ENCODE results near the gene AKR1C4. TPM values are rescaled to one million over a fixed set of nuclear protein-coding genes. Genes with fewer than 3 reads are reported as not detected.
"Not testable (repeated sequence)": the region's sequence is repeated elsewhere in the genome, so short reads cannot be mapped to it uniquely, and the experiment has no call there.

The AKR1C4 gene
- not detected for total RNA-seq

- H3K27ac Mint-ChIP-seq: no peak within 1 kb of the TSS
- no peaks in the 10 kb centered on the region for H3K36me3 Mint-ChIP-seq
- no peak for ATAC-seq
- DNase-seq (ENCODE audit: low spot score in 2 of 2): no peak
- peaks cover 0 to 5% of the 10 kb centered on the region in 2 donors for H3K9me3 Mint-ChIP-seq
Measured at GRCh38 chr10:5196702-5197113, at the start of gene AKR1C4. TSS of gene AKR1C4 (plus strand) at chr10:5196837. CDS start at chr10:5196868, 31 bp downstream.

DNA sequence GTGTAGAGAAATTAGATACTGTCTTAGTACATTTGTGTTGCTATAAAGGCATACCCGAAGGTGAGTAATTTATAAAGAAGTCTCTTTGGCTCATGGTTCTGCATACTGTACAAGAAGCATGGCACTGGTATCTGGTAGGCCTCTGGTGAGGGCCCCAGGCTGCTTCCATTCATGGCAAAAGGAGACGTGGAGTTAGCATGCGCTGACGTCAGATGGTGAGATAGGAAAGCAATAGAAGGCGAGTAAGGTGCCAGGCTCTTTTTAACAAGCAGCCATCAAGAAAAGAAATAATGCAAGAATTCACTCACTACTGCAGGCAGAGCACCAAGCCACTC is 49.8 kb upstream of the AKR1C4 start:
- Mint-ChIP-seq H3K27ac (no peak overlapping the region), H3K9me3 (peaks cover 0 to 5% of the 10 kb centered on the region in 2 donors), H3K36me3 (no peaks in the 10 kb centered on the region)
- ATAC-seq (no peak), DNase-seq (ENCODE audit: low spot score in 2 of 2) (no peak)

GRCh38 chr10:5147255-5147980 is 49.2 kb upstream of the AKR1C4 start:
- ATAC-seq: no peak
- H3K9me3 Mint-ChIP-seq: peaks cover 0 to 5% of the 10 kb centered on the region in 2 donors
- no peaks in the 10 kb centered on the region for H3K36me3 Mint-ChIP-seq
- no peak for DNase-seq (ENCODE audit: low spot score in 2 of 2)
- H3K27ac Mint-ChIP-seq: no peak overlapping the region

DNA sequence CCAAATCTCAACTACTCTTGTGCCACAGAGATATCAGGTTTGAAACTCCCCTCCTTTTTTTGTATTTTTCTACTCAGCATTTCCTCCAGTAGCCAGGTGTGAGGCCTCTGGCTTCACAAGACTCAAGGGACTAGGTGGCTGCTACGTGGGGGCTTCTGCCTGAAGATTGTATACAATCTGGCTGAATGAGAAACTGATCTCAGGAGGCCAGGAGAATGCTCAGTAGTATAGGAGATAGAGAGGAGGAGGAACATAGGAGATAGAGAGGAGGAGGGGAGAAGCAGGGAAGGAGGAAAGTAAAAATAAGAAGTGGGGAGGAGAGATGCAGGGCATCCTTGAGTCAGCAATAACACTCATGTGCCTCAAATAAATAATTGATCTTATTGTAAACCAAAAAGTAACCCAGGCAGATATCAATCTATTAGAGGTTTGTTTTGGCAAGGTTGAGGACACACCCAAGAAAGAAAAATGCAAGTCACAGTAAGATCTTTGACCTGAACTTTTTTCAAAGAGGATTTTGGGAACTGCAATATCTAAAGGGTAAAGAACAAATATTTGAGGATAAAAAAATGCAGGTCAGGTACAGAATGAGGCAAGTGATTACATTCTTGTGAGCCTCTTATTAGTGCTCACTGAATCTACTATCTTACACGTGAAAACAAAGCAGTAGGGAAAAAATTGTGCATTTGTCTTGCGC is 48.5 kb upstream of the AKR1C4 start:
- H3K9me3 Mint-ChIP-seq: peaks cover 0 to 5% of the 10 kb centered on the region in 2 donors
- ATAC-seq (no peak), DNase-seq (ENCODE audit: low spot score in 2 of 2) (no peak)
- no peak overlapping the region for H3K27ac Mint-ChIP-seq
- no peaks in the 10 kb centered on the region for H3K36me3 Mint-ChIP-seq

DNA sequence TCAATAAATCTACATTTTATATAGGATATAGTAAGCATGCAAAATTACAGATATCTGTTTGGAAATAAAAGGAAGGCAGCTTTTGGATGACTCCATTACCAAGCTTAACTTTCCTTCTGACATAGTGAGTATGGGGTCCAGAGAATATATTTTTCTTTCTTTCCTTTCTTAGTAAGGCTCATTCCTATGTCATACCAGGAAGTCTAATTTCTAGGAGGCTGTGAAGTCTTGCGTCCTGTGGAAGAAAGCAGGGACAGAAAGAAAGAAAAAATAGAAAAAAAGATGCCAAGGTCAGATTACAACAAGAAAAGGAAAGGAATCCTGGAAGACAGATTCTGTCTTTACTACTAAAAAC is 48.0 kb upstream of the AKR1C4 start:
- H3K27ac Mint-ChIP-seq: no peak overlapping the region
- no peak for ATAC-seq
- peaks cover 0 to 5% of the 10 kb centered on the region in 2 donors for H3K9me3 Mint-ChIP-seq
- H3K36me3 Mint-ChIP-seq: no peaks in the 10 kb centered on the region
- DNase-seq (ENCODE audit: low spot score in 2 of 2): no peak

DNA sequence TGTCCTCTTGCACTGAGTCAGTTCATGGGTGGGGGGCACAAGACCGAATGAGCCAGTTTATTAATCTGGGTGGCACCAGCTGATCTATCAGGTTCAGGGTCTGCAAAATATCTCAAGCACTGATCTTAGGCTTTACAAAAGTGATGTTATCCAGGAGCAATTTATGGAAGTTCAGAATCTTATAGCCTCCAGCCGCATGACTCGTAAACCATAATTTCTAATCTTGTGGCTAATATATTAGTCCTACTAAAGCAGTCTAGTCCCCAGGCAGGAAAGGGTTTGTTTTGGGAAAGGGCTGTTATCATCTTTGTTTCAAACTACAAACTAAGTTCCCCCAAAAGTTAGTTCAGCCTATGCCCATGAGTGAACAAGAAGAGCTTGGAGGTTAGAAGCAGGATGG is 45.6 kb upstream of the AKR1C4 start:
- Mint-ChIP-seq H3K36me3 (no peaks in the 10 kb centered on the region), H3K27ac (no peak overlapping the region), H3K9me3 (peaks cover 0 to 5% of the 10 kb centered on the region in 2 donors)
- DNase-seq (ENCODE audit: low spot score in 2 of 2) (no peak), ATAC-seq (no peak)

DNA sequence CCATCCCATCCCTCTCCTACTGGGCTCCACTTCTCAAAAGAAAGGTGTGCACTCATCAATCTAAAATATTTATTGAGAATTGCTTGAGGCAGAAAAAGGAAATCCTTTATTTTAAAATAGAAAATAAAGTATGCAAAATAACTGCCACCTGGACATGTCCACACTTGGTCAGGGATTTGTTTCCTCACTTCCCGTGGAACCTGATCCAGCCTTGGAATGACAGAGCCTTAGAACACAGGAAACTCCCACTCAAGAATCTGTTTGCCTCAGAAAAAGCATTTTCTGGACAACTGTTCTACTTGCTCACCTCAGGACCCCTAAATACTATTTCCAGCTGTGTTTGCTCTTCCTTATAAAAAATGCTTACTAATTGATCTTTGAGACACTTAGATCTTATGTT is 40.7 kb upstream of the AKR1C4 start:
- Mint-ChIP-seq H3K9me3 (peaks cover 0 to 5% of the 10 kb centered on the region in 2 donors), H3K27ac (no peak overlapping the region), H3K36me3 (no peaks in the 10 kb centered on the region)
- no peak for ATAC-seq
- DNase-seq (ENCODE audit: low spot score in 2 of 2): no peak

GRCh38 chr10:5157501-5157900 is 39.1 kb upstream of the AKR1C4 start:
- peaks cover 0 to 12% of the 10 kb centered on the region in 2 donors for H3K36me3 Mint-ChIP-seq
- ATAC-seq (no peak), DNase-seq (ENCODE audit: low spot score in 2 of 2) (no peak)
- no peak overlapping the region for H3K27ac Mint-ChIP-seq
- peaks cover 0 to 5% of the 10 kb centered on the region in 2 donors for H3K9me3 Mint-ChIP-seq

- DNase-seq (ENCODE audit: low spot score in 2 of 2) (no peak), ATAC-seq (no peak)
- peaks cover 7 to 18% of the 10 kb centered on the region in 2 donors for H3K9me3 Mint-ChIP-seq
- H3K27ac Mint-ChIP-seq: peak overlapping the region in 1 of 2 donors; percentile 52
- peaks cover 14 to 21% of the 10 kb centered on the region in 2 donors for H3K36me3 Mint-ChIP-seq
Measured at GRCh38 chr10:5159126-5159525, 37.5 kb upstream of the AKR1C4 start.

DNA sequence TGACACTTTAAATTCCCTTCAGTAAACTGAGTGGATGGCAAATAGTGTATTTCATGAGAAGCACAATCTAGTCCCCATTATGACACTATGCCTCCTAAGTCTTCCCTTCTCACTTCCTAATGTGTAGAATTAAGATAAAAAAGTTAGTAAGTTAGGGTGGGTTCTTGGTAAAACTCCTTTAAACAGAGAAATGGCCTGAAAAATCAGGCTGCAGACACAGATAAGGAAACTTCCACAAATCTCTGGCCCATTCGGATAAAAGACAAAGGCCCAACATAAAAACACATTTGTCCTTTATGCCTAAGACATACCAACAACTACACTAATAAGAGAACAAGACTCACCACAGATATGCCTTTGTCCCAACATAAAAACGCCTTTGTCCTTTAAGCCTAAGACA is 33.1 kb upstream of the AKR1C4 start:
- H3K9me3 Mint-ChIP-seq: peaks cover 22 to 43% of the 10 kb centered on the region in 2 donors
- no peak for ATAC-seq
- H3K27ac Mint-ChIP-seq: no peak overlapping the region
- peaks cover 41 to 49% of the 10 kb centered on the region in 2 donors for H3K36me3 Mint-ChIP-seq
- no peak for DNase-seq (ENCODE audit: low spot score in 2 of 2)

- DNase-seq (ENCODE audit: low spot score in 2 of 2) (no peak), ATAC-seq (no peak)
- no peak overlapping the region for H3K27ac Mint-ChIP-seq
- H3K9me3 Mint-ChIP-seq: peaks cover 22 to 44% of the 10 kb centered on the region in 2 donors
- H3K36me3 Mint-ChIP-seq: peaks cover 41 to 50% of the 10 kb centered on the region in 2 donors
Measured at GRCh38 chr10:5165738-5166137, 30.9 kb upstream of the AKR1C4 start.

GRCh38 chr10:5168897-5169420 is 27.7 kb upstream of the AKR1C4 start:
- Mint-ChIP-seq H3K27ac (peak overlapping the region; percentile 17 to 90), H3K36me3 (peaks cover 29% of the 10 kb centered on the region in 2 donors), H3K9me3 (peaks cover 17 to 32% of the 10 kb centered on the region in 2 donors)
- DNase-seq (ENCODE audit: low spot score in 2 of 2) (peak in 1 of 2 donors; percentile 16), ATAC-seq (peak; percentile 31 to 98)

- DNase-seq (ENCODE audit: low spot score in 2 of 2); H3K36me3 Mint-ChIP-seq; ATAC-seq; H3K27ac Mint-ChIP-seq; H3K9me3 Mint-ChIP-seq: not testable (repeated sequence)
Measured at GRCh38 chr10:5175581-5175980, 21.1 kb upstream of the AKR1C4 start.

DNA sequence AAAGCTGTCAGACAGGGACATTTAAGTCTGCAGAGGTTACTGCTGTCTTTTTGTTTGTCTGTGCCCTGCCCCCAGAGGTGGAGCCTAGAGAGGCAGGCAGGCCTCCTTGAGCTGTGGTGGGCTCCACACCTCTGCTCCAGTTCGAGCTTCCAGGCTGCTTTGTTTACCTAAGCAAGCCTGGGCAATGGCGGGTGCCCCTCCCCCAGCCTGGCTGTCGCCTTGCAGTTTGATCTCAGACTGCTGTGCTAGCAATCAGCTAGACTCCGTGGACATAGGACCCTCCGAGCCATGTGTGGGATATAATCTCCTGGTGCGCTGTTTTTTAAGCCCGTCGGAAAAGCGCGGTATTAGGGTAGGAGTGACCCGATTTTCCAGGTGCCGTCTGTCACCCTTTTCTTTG is 16.1 kb upstream of the AKR1C4 start:
- ATAC-seq; H3K36me3 Mint-ChIP-seq; H3K9me3 Mint-ChIP-seq; H3K27ac Mint-ChIP-seq; DNase-seq (ENCODE audit: low spot score in 2 of 2): not testable (repeated sequence)

GRCh38 chr10:5183923-5184322 is 12.7 kb upstream of the AKR1C4 start:
- H3K9me3 Mint-ChIP-seq: peaks cover 6 to 7% of the 10 kb centered on the region in 2 donors
- H3K27ac Mint-ChIP-seq: no peak overlapping the region
- no peak for DNase-seq (ENCODE audit: low spot score in 2 of 2)
- ATAC-seq: no peak
- H3K36me3 Mint-ChIP-seq: peaks cover 4 to 8% of the 10 kb centered on the region in 2 donors

- H3K9me3 Mint-ChIP-seq: no peaks in the 10 kb centered on the region
- H3K36me3 Mint-ChIP-seq: no peaks in the 10 kb centered on the region
- no peak for ATAC-seq
- no peak for DNase-seq (ENCODE audit: low spot score in 2 of 2)
- no peak within 1 kb of the TSS for H3K27ac Mint-ChIP-seq
Measured at GRCh38 chr10:5184987-5185775, 11.5 kb upstream of the AKR1C4 start, which contains the start of gene AKR1C8. TSS of gene AKR1C8 (minus strand) at chr10:5185150. CDS start at chr10:5185104, 46 bp downstream.

GRCh38 chr10:5187867-5188266 is 8.8 kb upstream of the AKR1C4 start:
- Mint-ChIP-seq H3K27ac (no peak overlapping the region), H3K36me3 (no peaks in the 10 kb centered on the region), H3K9me3 (no peaks in the 10 kb centered on the region)
- DNase-seq (ENCODE audit: low spot score in 2 of 2) (no peak), ATAC-seq (no peak)

Measured in activated naive CD4-positive, alpha-beta T cell treated with anti-CD3 and anti-CD28 coated beads, Interleukin-2, amount 50 U/mL, for 72 hours (primary cell).